Renal cortex interstitium (tissue), 11 donors: ENCODE data around the gene SNX9. TPM values are rescaled to one million over a fixed set of nuclear protein-coding genes. Genes with fewer than 3 reads are reported as not detected.
"Not testable (repeated sequence)": the region's sequence is repeated elsewhere in the genome, so short reads cannot be mapped to it uniquely, and the experiment has no call there.

Experiments used
- DNase-seq, 11 donors: peaks; one replicate each; pipeline ENCODE4 v3.0.0-alpha.2; 2013; ENCODE audit warnings: low read depth in 9 of 11, low spot score in 4 of 11; ENCODE audit errors: extremely low read depth in 1 of 11
- polyA plus RNA-seq, 3 donors: library from polyadenylated mRNA; unstranded; fragments of 120-200 nt; gene quantifications; one replicate each; pipeline ENCODE4 v1.2.1, GENCODE V29; 2013; ENCODE audit not compliant: insufficient read length in 3 of 3

Gene SNX9
- polyA plus RNA-seq, 3 donors: 40.3 to 41.9 (median 41.3) TPM

DNA sequence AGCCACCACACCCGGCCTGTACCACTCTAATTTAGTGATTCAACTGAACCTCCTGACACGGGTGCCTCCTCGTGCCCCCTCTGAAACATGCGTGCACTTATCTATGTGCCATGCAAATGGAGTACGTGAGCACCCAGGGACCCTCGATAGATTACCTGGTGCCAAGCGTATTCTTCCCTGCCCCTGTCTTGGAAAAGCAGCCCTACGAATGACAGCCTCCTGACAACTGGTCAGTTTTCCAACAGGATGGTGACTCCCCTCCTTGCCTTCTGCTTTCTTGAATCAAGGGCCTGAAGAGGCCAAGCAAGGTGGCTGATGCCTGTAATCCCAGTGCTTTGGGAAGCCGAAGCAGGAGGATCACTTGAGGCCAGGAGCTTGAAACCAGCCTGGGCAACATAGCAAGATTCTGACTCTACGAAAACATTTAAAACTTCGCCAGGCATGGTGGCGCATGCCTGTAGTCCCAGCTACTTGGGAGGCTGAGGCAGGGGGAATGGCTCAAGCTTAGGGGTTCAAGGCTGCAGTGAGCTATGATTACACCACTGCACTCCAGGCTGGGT lies 133.2 kb downstream of the SNX9 start:
- no peak for DNase-seq

DNA sequence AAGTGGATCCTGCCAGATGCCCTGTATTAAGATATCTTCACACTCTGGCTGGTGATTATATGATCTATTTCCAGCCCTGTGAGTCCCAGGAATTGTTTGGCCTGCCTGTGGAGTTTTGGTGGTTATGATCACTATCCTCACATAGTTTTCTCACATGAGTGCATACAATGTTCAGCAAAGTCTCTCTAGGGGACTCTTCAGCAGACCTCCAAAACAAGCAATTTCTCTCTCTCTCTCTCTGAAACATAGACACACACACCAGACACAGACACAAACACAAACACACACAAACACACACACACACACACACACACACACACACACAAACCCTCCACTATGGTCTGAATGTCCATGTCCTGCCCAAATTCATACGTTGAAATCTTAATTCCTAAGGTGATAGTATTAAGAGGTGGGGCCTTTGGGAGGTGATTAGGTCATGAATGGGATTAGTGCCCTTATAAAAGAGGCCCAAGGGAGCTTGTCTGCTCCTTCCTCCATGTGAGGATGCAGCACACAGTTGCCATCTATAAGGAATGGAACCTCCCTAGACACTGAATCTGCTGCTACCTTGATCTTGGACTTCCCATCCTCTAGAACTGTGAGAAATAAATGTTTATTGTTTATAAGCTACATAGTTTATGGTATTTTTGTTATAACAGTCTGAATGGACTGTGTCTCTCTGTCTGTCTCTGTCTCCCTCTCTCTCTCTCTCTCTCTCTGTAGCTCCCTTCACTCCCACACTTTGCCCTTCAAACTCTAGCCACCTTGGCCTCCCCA lies 136.6 kb downstream of the SNX9 start:
- no peak for DNase-seq

DNA sequence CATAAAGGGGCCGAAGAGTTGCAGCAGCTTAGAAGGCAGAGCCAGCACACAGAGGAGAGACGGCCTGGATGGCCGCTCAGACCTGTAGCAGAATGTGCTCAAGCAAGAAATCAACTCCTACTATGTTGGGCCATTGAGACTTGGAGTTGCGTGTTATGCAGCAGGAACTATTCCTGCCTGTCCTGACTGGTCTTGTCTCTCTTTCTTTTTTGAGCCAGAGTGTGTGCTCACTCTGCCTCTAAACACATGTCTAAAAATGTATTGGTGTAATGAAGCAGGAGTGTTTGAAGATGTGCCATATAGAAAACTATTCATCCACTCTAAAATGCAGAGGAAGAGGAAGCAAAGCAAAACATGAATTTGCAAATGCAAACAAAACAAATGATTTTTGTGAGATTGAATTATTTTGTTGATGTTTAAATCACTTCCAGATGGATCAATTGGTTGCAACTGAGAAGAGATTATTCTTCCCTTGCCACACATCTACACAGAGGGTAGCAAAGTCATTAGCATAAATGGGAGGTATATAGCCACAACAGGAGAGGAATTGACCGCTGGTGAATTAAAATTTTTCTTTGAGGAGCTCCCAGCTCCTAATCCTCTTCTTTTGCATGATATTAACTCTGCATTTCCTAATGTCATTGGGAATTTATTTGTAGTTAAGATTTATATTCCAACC lies 138.2 kb downstream of the SNX9 start:
- no peak for DNase-seq

DNA sequence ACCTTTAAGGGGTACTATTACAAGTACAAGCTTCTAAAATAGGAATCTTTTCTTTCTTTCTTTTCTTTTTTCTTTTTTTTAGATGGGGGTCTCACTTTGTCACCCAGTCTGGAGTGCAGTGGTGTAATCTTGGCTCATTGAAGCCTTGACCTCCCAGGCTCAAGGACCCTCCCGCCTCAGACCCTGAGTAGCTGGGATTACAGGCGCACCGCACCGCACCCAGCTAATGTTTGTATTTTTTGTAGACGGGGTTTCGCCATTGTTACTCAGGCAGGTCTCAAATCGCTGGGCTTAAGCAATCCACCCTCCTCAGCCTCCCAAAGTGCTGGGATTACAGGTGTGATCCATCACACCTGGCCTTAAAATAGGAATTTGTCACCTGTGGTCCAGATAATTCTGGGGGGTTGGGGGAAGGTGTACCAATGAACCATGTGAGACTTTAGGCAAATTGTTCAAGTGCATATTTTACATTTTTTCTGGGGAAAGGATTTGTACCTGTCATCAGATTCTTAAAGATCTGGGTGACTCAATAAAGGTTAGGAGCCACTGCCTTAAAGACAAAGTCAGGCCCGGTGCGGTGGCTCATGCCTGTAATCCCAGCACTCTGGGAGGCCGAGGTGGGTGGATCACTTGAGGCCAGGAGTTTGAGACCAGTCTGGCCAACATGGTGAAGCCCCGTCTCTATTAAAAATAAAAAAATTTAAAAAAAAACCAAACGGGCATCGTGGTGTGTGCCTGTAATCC lies 139.0 kb downstream of the SNX9 start:
- no peak for DNase-seq

DNA sequence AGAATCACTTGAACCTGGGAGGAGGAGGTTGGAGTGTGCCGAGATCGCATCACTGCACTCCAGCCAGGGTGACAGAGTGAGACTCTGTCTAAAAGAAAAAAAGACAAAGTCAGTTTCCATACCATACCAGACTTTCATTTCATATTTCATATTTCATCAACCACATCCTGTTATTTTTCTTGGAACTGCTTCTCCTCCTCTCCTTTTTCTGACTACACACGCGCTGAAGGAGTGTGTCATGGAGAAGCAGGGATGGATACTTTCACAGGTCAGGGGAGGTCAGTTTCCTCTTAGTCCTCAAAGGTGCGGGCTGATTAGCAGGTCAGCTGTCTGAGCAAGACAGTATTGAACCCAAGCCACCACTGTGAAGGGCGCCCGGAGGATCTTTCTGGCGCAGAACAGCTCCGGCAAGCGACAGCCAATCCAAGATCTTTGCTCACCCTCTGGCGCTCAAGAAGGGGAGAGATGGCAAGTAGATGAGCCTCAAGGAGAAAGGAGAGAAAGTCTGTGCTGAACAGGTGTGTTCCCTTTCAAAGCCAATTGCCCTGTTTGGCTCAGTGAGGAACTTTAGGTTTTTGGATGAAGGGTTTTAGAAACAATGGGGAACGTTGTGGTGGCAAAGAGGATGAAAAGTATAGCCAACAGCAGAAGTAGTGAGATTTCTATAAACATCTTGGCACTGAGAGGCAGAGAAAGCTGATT lies 139.7 kb downstream of the SNX9 start:
- DNase-seq: no peak

DNA sequence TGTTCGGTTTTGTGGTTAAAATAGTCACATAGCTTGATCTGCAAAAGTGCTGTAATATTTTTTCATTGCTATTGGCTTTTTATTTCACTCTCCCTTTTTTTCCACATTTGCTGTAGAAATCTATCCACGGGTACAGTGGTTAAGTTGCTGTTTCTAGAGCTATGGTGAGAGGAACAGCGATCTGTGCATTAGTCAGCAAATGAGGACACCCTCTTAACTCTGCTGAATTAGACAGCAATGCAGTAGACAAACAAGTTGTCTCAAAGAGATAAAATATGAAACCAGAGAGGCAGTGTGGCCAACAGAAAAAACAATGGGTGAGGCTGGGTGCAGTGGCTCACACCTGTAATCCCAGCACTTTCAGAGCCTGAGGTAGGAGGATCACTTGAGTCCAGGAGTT lies 141.1 kb downstream of the SNX9 start:
- DNase-seq: no peak

DNA sequence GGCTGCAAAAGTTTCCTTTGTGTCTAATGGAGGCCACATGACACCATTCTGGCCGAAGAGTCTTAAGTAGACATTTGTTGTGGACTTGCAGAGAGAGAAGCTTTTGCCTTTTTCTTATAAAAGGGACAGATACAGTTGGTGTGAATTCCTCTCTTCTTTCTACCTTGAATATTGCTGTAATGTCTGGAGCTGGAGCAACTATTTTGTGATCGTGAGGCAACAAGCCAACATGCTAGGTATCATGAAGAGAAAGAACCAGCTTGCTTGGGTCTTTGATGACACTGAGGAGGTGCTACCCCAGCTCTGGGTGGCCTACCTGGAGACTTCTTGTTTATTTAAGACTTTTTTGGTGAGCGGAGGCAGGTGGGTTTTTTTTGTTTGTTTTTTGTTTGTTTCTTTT lies 142.3 kb downstream of the SNX9 start:
- no peak for DNase-seq

DNA sequence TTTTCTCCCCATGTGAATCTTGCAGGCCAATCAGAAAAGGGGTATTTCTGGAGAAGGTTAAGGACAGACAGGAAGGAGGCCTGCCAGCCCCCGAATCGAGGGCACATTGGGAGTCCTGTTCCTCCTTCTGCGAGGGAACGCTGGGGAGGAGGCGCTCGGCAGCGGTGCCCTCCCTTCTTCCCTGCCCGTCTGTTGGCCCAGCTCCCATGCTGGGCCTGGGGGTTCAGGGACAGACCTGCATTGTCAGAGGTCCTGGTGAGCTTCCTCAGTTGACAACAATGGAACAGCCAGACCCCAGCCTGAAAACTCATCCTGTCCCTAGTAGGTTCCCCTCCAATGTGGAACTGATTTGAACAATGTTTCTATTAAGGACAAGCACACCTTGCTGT lies 143.5 kb downstream of the SNX9 start:
- DNase-seq: no peak

DNA sequence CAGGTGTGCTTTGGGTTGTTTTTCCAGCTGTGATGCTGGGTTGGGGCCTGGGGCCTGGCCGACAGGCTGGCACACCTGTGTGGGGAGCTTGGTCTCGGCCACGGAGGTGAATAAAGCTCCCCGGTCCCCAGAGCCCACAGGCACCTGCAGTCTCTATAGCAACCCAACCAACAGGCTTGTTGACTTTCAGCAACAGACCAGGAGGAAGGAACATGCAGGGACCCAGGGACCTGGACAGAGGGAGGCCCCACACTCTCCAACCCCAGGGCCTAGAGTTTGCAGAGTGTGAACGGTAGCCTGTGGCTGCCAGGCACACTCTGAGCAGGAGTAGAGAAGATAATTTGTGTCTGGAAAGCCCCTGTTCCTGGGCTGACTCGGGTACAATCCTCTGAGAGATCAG lies 144.0 kb downstream of the SNX9 start:
- DNase-seq: no peak

DNA sequence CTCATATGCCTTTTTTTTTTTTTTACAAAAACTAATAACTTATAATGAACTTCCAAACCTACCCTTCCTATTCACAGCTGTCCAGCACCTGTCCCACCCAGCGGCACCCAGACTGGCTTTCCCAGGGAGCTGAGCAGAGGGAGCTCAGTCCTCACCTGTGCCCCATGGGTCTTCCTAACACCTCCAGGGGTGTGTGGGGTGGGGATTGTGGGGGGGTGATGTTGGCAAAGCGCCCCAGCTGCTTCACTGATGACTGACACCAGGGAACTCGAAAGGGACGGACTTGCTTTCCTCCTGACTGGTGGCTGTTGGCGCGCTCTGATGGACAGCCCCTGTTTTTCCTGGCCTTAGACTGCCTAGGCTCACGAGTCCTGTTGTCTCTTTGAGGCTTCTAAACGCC lies 144.4 kb downstream of the SNX9 start:
- no peak for DNase-seq

DNA sequence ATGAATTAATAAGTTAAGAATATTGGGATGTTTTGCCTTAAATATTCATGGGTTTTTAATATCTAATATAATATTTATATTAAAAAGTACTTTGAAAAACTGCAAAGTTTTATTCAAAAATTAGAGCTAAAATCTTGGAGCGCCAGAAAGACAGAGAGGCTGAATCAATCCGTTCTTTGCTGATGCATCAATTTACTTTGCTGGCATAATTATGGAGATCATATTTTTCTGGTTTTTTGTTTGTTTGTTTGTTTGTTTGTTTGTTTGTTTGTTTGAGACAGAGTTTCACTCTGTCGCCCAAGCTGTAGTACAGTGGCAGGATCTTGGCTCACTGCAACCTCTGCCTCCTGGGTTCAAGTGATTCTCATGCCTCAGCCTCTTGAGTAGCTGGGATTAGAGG lies 149.1 kb downstream of the SNX9 start:
- not testable (repeated sequence) for DNase-seq

DNA sequence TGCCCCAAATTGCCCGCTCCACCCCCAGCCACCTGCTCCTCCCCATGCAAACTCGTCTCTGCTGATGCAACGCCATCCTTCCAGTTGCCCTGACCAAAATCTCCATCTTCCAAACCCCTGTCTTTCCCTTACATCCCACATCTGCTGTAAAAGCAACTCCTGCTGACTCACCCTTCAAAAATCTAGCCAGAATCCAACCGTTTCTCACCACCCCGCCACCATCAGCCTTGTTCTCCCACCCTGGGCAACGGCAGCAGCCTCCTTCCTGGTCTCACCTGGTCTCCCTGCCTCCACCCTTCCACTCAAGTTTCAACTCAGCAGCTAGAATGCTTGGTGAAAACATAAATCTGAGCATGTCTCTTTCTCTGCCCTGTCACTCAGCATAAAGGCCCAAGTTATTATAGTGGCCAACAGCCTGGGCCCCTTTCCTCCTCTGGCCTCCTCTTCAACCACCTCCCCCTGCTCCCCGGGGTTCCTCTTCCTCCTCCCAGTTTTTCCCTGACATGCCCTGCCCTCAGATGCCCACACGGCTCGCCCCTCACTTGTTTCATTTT lies 151.4 kb downstream of the SNX9 start:
- no peak for DNase-seq

DNA sequence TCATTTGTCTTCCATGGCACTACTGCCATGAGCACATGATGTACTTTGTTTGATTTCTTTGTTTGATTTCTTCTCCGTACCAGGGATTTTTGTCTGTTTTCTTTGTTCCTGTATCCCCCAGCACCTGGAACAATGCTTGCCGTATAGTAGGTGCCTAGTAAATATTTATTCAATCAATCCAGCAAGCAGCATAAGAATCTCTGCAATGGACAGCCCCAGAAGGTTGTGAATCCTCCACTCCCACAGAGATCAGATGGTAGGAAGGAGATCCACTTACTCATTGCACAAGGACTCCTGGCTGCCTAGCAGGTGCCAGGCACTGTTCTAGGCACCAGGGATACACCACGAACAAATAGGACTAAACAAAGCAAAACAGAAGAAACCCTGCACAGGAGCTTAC lies 151.9 kb downstream of the SNX9 start:
- no peak for DNase-seq

DNA sequence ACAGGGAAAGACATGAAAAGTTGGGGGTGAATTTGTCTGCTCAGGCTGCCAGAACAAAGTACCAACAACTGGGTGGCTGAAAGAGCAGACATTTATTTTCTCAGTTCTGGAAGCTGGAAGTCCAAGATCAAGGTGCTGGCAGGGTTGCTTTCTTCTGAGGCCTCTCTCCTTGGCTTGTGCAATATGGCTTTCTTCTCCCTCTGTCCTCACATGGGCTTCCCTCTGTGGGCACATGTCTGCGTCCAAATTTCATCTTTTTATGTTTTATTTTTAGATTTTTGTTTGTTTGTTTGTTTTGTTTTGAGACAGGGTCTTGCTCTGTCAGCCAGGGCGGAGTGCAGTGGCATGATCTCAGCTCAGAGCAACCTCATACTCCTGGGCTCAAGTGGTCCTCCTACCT lies 152.4 kb downstream of the SNX9 start:
- DNase-seq: no peak

DNA sequence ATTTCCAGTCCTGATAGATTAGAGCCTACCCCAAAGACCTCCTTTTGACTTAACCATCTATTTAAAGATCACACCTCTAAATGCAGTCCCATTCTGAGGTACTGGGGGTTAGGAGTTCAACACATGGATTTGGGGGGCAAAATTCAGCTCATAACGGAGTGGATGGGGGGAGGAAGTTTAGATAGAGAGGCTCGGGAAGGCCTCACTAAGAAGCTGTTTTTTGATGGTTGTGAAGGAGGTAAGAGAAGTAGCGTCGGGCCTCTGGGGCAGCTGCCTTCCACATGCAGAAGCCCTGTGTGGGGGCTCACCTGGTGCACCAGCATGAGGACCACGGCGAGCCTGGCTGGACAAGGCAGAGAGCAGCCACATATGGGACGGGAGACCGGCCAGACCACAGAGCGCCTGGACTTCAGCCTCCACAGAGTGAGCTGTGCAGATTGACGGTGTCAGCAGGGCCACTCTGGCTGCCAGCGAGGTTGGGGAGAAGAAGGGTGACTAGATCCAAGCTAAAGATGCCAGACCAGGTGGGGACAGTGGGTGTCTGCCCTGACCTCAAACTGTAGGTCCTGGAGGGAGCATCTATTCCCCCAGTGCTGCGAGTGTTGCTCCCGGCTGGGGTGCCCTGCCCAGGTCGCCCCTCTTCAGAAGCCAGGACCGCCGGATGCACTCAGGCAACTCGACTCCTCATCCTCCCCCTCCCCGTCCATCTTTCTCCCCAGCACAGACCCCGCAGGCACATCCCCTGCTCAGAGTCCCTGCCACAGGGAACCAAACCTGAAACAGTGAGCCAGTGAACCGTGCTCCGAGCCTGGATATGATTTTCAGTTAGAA lies 153.5 kb downstream of the SNX9 start:
- DNase-seq: no peak

DNA sequence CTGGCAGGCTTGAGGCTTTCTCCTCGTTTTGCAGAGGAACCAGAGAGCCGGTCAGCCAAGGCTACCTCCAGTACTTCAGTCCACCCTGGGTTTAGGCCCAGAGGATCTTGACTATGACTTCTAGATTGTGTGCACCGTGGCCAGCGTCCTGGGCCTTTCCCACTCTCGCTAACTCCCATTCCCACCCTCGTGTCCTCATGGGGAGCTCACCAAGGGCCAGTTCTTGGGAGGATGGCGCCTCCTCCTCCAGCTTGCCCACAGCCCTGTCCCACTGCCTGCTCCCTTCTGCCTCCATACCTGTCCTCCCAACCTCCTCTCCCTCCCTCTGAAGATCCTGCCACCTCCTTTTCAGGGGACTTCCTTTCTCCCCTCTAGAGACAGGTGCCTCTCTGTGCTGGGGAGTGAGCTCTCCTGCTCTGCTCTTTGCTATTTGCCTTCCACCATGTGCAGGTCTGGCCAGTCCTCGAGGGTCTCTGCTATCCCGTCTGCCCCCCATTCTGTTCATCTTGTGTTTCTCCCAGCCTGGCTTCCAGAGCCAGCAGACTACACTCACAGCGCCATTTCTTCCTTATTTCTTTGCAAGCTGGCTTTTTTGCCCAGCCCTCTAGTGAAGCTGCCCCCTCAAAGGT lies 154.2 kb downstream of the SNX9 start:
- DNase-seq: no peak

DNA sequence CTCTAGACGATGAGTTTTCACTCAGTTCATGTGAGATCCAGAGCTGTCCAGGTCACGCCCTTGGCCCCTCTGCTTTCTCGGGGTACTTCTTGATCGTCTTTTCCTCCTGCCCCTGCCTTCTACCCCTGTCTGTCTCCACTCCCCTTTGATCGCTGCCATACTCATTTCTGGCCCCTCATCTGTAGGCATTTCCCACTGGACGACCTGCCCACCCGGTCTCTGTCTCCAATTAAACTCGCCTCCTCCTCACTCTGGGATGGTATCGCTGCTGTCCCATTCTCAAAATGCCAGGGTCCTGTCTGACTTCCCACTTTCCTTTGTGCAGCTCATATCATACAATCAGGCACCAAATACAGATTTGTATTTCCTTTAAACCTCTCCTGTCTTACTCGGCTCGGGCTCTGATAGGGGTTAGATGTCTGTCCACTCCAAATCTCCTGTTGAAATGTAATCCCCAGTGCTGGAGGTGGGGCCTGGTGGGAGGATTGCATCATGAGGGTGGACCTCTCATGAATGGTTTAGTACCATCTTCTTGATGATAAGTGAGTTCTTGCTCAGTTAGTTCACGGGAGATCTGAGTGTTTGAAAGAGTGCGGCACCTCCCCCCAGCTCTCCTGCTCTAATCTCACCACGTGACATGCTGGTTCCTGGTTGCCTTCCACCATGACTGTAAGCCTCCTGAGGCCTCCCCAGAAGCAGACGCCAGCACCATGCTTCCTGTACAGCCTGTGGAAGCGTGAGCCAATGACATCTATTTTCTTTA lies 155.2 kb downstream of the SNX9 start:
- no peak for DNase-seq
